ENCODE measurements around the gene GRIN2A. TPM values are rescaled to one million over a fixed set of nuclear protein-coding genes. Genes with fewer than 3 reads are reported as not detected.

GRIN2A gene
- total RNA-seq, 2 experiments from 2014 or later, result not detected

- ChIA-PET POLR2A (no interaction called here), CTCF (ENCODE audit: unreplicated experiment) (no interaction called here)
- no TSS peak for BruUV-seq (replicated peaks)
- no peak for DNase-seq (ENCODE audit: low spot score)
- H3K27ac ChIP-seq (ENCODE audit: low read depth, low read length, poor library complexity, severe bottlenecking), result no peak overlapping the region
- no peak overlapping the region for H3K4me2 ChIP-seq (ENCODE audit: low read length)
- no peaks in the 10 kb centered on the region for H3K9me3 ChIP-seq (ENCODE audit: low read length)
- H3K9me2 ChIP-seq (ENCODE audit: insufficient read depth, low read length), result no peaks in the 10 kb centered on the region
- intact Hi-C loops (cut with micrococcal nuclease; ENCODE audit: unreplicated experiment), result no loop called here
- no peaks in the 10 kb centered on the region for H4K20me1 ChIP-seq (ENCODE audit: insufficient read depth, low read length)
- TF ChIP-seq EZH2phosphoT487 (IDR thresholded peaks at IDR 0.05; ENCODE audit: borderline replicate concordance, low read depth, low read length), result no peak
- TF ChIP-seq, protein P1, sequence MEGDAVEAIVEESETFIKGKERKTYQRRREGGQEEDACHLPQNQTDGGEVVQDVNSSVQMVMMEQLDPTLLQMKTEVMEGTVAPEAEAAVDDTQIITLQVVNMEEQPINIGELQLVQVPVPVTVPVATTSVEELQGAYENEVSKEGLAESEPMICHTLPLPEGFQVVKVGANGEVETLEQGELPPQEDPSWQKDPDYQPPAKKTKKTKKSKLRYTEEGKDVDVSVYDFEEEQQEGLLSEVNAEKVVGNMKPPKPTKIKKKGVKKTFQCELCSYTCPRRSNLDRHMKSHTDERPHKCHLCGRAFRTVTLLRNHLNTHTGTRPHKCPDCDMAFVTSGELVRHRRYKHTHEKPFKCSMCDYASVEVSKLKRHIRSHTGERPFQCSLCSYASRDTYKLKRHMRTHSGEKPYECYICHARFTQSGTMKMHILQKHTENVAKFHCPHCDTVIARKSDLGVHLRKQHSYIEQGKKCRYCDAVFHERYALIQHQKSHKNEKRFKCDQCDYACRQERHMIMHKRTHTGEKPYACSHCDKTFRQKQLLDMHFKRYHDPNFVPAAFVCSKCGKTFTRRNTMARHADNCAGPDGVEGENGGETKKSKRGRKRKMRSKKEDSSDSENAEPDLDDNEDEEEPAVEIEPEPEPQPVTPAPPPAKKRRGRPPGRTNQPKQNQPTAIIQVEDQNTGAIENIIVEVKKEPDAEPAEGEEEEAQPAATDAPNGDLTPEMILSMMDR (conservative IDR thresholded peaks at IDR 0.05; ENCODE audit: low read length), result no peak
- no peaks in the 10 kb centered on the region for H3K36me3 ChIP-seq (ENCODE audit: insufficient read depth, low read length)
- H3K4me3 ChIP-seq (ENCODE audit: low read depth, low read length, poor library complexity, severe bottlenecking), result no peak overlapping the region
- no peaks in the 10 kb centered on the region for H3K4me1 ChIP-seq (ENCODE audit: insufficient read depth, low read length, poor library complexity, severe bottlenecking)
- H2AFZ ChIP-seq (ENCODE audit: low read length), result no peak overlapping the region
- H3K79me2 ChIP-seq (ENCODE audit: insufficient read depth, low read depth, low read length), result no peaks in the 10 kb centered on the region
Measured at GRCh38 chr16:10028644-10029043, 153.6 kb downstream of the GRIN2A start.

- ChIA-PET POLR2A (no interaction called here), CTCF (ENCODE audit: unreplicated experiment) (no interaction called here)
- Histone ChIP-seq H2AFZ (ENCODE audit: low read length) (no peak overlapping the region), H3K79me2 (ENCODE audit: insufficient read depth, low read depth, low read length) (no peaks in the 10 kb centered on the region), H3K9me2 (ENCODE audit: insufficient read depth, low read length) (no peaks in the 10 kb centered on the region), H3K4me1 (ENCODE audit: insufficient read depth, low read length, poor library complexity, severe bottlenecking) (no peaks in the 10 kb centered on the region), H3K4me2 (ENCODE audit: low read length) (no peak overlapping the region), H4K20me1 (ENCODE audit: insufficient read depth, low read length) (no peaks in the 10 kb centered on the region), H3K9me3 (ENCODE audit: low read length) (no peaks in the 10 kb centered on the region), H3K27ac (ENCODE audit: low read depth, low read length, poor library complexity, severe bottlenecking) (no peak overlapping the region), H3K36me3 (ENCODE audit: insufficient read depth, low read length) (no peaks in the 10 kb centered on the region), H3K4me3 (ENCODE audit: low read depth, low read length, poor library complexity, severe bottlenecking) (no peak overlapping the region)
- no peak for DNase-seq (ENCODE audit: low spot score)
- intact Hi-C loops (cut with micrococcal nuclease; ENCODE audit: unreplicated experiment), result no loop called here
- BruUV-seq (replicated peaks), result no TSS peak
- no peak for TF ChIP-seq EZH2phosphoT487 (IDR thresholded peaks at IDR 0.05; ENCODE audit: borderline replicate concordance, low read depth, low read length)
- TF ChIP-seq, protein P1 (conservative IDR thresholded peaks at IDR 0.05; ENCODE audit: low read length), result no peak
Measured at GRCh38 chr16:10027553-10027952, 154.7 kb downstream of the GRIN2A start.

DNA sequence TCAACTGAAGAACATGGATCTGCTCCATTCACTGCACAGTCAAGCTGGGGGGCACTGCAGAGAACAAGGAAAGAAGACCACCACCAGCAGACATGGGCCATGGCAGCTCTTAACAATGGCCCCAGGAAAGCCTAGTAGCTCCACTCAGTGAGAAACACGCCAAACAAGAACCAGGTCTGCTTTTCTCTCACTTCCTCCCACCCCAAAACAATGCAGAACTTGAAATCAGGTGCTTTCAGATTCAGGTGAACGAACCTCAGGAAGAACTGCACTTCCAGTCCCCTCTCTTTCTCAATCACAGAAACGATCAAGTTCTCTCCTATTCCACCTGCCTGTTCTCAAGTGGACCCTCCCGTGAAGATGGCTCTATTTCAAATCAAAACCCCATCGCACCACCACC is 155.6 kb downstream of the GRIN2A start:
- Histone ChIP-seq H3K4me1 (ENCODE audit: insufficient read depth, low read length, poor library complexity, severe bottlenecking) (no peaks in the 10 kb centered on the region), H3K4me2 (ENCODE audit: low read length) (no peak overlapping the region), H3K9me3 (ENCODE audit: low read length) (no peaks in the 10 kb centered on the region), H3K36me3 (ENCODE audit: insufficient read depth, low read length) (no peaks in the 10 kb centered on the region), H3K27ac (ENCODE audit: low read depth, low read length, poor library complexity, severe bottlenecking) (no peak overlapping the region), H3K4me3 (ENCODE audit: low read depth, low read length, poor library complexity, severe bottlenecking) (no peak overlapping the region), H4K20me1 (ENCODE audit: insufficient read depth, low read length) (no peaks in the 10 kb centered on the region), H2AFZ (ENCODE audit: low read length) (no peak overlapping the region), H3K79me2 (ENCODE audit: insufficient read depth, low read depth, low read length) (no peaks in the 10 kb centered on the region), H3K9me2 (ENCODE audit: insufficient read depth, low read length) (no peaks in the 10 kb centered on the region)
- TF ChIP-seq, protein P1 (conservative IDR thresholded peaks at IDR 0.05; ENCODE audit: low read length), result no peak
- no peak for TF ChIP-seq EZH2phosphoT487 (IDR thresholded peaks at IDR 0.05; ENCODE audit: borderline replicate concordance, low read depth, low read length)
- intact Hi-C loops (cut with micrococcal nuclease; ENCODE audit: unreplicated experiment), result no loop called here
- ChIA-PET POLR2A (no interaction called here), CTCF (ENCODE audit: unreplicated experiment) (no interaction called here)
- DNase-seq (ENCODE audit: low spot score), result no peak
- no TSS peak for BruUV-seq (replicated peaks)

Data from OCI-LY7 (cell line).